Adrenal gland (tissue), 5 donors: ENCODE data around the gene DCDC2.

Experiments used
- CTCF ChIP-seq, 6 experiments: fragments of 450-650 bp in 4 of 6; fragments of 200-600 bp in 2 of 6; sonication (generic) in 1 of 6; IDR thresholded peaks; 1 replicate in 5 of 6; 2 replicates in 1 of 6; pipeline versions ENCODE4 v1.5.1 to v1.8.0; 2016 to 2021; ENCODE audit warnings: antibody characterized with exemption in 6 of 6, mild to moderate bottlenecking in 2 of 6, moderate library complexity in 1 of 6
- POLR2A ChIP-seq, 2 donors: fragments of 450-650 bp; IDR thresholded peaks; one replicate each; pipeline ENCODE4 v1.6.1; 2017; ENCODE audit warnings: antibody characterized with exemption in 2 of 2, mild to moderate bottlenecking in 2 of 2, moderate library complexity in 1 of 2
- donor health status: DM: no; HTN: no; CAD: no.

- no peak for TF ChIP-seq CTCF (IDR thresholded peaks at IDR 0.05)
- no peak for TF ChIP-seq POLR2A (IDR thresholded peaks at IDR 0.05)
These were observed 50.0 kb downstream of the DCDC2 start for GRCh38 chr6:24307881-24308280.
